ENCODE data around the gene MYBBP1A.
"Not testable (repeated sequence)": the region's sequence is repeated elsewhere in the genome, so short reads cannot be mapped to it uniquely, and the experiment has no call there.

Gene MYBBP1A, protein sequence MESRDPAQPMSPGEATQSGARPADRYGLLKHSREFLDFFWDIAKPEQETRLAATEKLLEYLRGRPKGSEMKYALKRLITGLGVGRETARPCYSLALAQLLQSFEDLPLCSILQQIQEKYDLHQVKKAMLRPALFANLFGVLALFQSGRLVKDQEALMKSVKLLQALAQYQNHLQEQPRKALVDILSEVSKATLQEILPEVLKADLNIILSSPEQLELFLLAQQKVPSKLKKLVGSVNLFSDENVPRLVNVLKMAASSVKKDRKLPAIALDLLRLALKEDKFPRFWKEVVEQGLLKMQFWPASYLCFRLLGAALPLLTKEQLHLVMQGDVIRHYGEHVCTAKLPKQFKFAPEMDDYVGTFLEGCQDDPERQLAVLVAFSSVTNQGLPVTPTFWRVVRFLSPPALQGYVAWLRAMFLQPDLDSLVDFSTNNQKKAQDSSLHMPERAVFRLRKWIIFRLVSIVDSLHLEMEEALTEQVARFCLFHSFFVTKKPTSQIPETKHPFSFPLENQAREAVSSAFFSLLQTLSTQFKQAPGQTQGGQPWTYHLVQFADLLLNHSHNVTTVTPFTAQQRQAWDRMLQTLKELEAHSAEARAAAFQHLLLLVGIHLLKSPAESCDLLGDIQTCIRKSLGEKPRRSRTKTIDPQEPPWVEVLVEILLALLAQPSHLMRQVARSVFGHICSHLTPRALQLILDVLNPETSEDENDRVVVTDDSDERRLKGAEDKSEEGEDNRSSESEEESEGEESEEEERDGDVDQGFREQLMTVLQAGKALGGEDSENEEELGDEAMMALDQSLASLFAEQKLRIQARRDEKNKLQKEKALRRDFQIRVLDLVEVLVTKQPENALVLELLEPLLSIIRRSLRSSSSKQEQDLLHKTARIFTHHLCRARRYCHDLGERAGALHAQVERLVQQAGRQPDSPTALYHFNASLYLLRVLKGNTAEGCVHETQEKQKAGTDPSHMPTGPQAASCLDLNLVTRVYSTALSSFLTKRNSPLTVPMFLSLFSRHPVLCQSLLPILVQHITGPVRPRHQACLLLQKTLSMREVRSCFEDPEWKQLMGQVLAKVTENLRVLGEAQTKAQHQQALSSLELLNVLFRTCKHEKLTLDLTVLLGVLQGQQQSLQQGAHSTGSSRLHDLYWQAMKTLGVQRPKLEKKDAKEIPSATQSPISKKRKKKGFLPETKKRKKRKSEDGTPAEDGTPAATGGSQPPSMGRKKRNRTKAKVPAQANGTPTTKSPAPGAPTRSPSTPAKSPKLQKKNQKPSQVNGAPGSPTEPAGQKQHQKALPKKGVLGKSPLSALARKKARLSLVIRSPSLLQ (N-terminal part only)

DNA sequence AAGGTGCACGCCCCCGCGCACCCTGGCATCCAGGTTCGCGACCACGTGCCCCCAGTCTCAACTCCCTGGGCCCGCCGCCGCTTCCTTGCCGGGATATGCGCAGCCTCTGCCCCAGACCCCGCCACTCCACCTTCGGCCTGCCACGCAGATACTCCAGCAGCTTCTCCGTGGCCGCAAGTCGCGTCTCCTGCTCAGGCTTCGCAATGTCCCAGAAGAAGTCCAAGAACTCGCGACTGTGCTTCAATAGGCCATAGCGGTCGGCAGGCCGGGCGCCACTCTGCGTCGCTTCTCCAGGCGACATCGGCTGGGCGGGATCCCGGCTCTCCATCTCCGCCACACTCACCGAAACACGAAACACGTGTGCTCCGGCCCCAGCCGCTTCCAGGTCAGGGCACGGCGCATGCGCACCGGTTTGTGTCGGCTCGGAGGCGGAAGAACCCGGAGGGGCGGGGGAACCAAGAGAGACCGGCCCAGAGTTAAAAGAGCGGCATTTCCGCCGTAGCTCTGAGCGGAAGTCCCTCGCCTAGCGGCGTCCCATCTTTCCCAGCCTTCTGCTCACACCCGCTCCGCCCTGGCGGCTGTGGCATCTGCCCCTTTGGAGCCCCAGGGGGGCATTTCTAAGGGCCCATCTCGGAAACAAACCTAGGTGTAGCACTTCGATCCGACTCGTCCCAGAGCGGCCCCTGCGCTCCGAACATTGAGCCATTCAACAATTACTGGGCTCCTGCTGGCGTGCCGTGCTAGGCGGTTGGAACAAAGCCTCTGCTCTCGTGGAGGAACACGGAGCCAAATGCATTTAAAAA is at the start of gene MYBBP1A:
Gene MYBBP1A, minus strand, starts transcription at position 388 of the 803 bp plus-strand sequence. Its CDS starts 60 bp downstream, at position 328.
- peaks cover 14% of the 10 kb centered on the region for H3K4me1 ChIP-seq
- H3K4me3 ChIP-seq, result peak within 1 kb of the TSS; percentile 94
- no peaks in the 10 kb centered on the region for H3K9me3 ChIP-seq
- in situ Hi-C loops (cut with MboI; ENCODE audit: low sequenced_read_pairs), result no loop called here
- peaks cover 41% of the 10 kb centered on the region for H3K36me3 ChIP-seq (replicated peaks)
- no peaks in the 10 kb centered on the region for H3K27me3 ChIP-seq (ENCODE audit: low read depth)
- DNase-seq (ENCODE audit: low spot score in 2 of 2), result peak; percentile 94 to 98

DNA sequence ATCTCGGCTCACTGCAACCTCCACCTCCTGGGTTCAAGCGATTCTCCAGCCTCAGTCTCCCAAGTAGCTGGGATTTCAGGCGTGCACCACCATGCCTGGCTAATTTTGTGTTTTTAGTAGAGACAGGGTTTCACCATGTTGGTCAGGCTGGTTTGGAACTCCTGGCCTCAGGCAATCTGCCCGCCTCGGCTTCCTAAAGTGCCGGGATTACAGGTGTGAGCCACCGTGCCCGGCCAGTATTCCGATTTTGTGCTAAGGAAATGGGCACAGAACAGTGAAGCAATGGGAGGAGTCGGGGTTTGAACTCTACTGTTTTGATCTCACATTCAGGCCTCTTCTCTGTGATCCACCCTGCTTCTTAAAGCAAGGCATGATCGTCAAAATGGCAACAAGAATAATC is 49.6 kb upstream of the MYBBP1A start:
- in situ Hi-C loops (cut with MboI; ENCODE audit: low sequenced_read_pairs); H3K4me3 ChIP-seq; H3K36me3 ChIP-seq (replicated peaks); H3K27me3 ChIP-seq (ENCODE audit: low read depth); H3K4me1 ChIP-seq; H3K9me3 ChIP-seq; DNase-seq (ENCODE audit: low spot score in 2 of 2): not testable (repeated sequence)

DNA sequence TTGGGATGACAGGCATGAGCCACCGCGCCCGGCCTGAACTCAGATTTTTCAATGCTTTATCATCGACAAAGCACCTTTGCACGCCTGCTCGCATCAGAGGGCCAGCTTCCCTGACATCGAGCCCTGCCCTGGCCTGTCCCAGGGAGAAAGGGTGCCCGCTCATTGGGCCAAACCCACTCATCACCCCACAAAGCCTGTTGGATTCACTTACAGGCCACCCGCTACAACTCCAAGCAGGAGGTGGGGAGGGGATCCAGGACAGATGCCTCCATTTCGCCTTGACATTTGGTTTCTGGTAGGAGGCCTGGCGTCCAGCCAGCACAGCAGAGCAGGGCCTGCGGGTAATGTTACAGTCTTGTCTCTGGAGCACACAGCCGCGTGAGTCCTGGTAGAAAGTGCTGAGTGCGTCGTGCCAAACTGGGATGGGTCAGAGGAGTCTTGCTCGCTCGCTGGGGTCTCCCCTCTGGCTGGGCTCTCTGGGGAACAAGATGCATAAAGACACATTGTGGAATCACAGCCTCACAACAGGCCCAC is 49.0 kb upstream of the MYBBP1A start:
- Histone ChIP-seq H3K4me1 (no peaks in the 10 kb centered on the region), H3K27me3 (ENCODE audit: low read depth) (no peaks in the 10 kb centered on the region), H3K9me3 (no peaks in the 10 kb centered on the region), H3K4me3 (no peak overlapping the region), H3K36me3 (replicated peaks) (no peaks in the 10 kb centered on the region)
- in situ Hi-C loops (cut with MboI; ENCODE audit: low sequenced_read_pairs), result no loop called here
- no peak for DNase-seq (ENCODE audit: low spot score in 2 of 2)

DNA sequence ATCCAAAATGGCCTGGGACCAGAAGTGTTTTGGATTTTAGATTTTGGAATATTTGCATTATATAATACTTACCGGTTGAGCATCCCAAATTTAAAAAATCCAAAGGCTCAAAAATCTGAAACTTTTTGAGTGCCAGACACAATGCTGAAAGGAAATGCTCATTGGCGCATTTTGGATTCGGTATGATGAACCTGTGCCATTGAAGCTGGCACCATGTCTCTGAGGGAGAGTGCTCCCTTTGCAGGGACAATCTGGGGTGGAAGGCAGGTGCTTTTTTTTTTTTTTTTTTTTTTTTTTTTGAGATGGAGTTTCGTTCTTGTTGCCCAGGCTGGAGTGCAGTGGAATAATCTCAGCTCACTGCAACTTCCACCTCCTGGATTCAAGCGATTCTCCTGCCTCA is 46.9 kb upstream of the MYBBP1A start:
- H3K9me3 ChIP-seq, result no peaks in the 10 kb centered on the region
- H3K4me3 ChIP-seq, result no peak overlapping the region
- no peaks in the 10 kb centered on the region for H3K4me1 ChIP-seq
- in situ Hi-C loops (cut with MboI; ENCODE audit: low sequenced_read_pairs), result no loop called here
- H3K36me3 ChIP-seq (replicated peaks), result no peaks in the 10 kb centered on the region
- no peak for DNase-seq (ENCODE audit: low spot score in 2 of 2)
- no peaks in the 10 kb centered on the region for H3K27me3 ChIP-seq (ENCODE audit: low read depth)

DNA sequence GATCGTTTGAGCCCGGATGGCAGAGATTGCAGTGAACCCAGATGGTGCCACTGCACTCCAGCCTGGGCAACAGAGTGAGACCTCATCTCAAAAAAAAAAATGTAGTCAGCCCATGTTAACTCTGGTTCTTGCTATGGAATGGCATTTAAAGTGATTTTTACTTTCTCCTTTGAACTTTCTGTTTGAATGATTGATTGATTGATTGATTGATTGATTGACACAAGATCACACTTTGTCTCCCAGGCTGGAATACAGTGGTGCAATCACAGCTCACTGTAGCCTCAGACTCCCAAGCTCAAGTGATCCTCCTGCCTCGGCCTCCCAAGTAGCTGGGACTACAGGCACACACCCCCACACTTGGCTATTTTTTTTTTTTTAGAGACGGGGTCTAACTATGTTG is 46.1 kb upstream of the MYBBP1A start:
- H3K9me3 ChIP-seq, result no peaks in the 10 kb centered on the region
- no peak overlapping the region for H3K4me3 ChIP-seq
- no peaks in the 10 kb centered on the region for H3K4me1 ChIP-seq
- no peaks in the 10 kb centered on the region for H3K36me3 ChIP-seq (replicated peaks)
- no peak for DNase-seq (ENCODE audit: low spot score in 2 of 2)
- in situ Hi-C loops (cut with MboI; ENCODE audit: low sequenced_read_pairs), result no loop called here
- H3K27me3 ChIP-seq (ENCODE audit: low read depth), result no peaks in the 10 kb centered on the region

DNA sequence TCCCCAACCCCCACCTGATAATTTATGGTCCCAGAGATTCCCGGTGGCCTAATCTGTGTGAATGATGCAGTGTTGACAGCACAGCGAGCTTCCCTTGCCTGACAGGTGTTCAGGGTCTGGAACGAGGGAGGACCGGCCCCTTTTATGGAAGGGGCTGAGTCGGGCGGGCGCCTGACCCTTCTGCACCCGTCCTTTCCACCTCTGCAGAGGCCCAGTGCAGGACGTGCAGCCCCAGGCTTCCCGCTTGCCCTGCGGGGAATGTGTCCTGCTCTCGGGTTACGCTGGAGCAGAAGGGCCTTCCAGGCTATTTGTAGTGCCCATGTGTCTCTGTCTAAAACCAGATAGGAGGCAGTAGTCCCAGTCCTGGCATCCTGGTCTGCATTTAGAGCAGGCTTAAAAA is 45.4 kb upstream of the MYBBP1A start:
- Histone ChIP-seq H3K4me1 (no peaks in the 10 kb centered on the region), H3K27me3 (ENCODE audit: low read depth) (no peaks in the 10 kb centered on the region), H3K4me3 (no peak overlapping the region), H3K36me3 (replicated peaks) (no peaks in the 10 kb centered on the region), H3K9me3 (no peaks in the 10 kb centered on the region)
- in situ Hi-C loops (cut with MboI; ENCODE audit: low sequenced_read_pairs), result no loop called here
- no peak for DNase-seq (ENCODE audit: low spot score in 2 of 2)

DNA sequence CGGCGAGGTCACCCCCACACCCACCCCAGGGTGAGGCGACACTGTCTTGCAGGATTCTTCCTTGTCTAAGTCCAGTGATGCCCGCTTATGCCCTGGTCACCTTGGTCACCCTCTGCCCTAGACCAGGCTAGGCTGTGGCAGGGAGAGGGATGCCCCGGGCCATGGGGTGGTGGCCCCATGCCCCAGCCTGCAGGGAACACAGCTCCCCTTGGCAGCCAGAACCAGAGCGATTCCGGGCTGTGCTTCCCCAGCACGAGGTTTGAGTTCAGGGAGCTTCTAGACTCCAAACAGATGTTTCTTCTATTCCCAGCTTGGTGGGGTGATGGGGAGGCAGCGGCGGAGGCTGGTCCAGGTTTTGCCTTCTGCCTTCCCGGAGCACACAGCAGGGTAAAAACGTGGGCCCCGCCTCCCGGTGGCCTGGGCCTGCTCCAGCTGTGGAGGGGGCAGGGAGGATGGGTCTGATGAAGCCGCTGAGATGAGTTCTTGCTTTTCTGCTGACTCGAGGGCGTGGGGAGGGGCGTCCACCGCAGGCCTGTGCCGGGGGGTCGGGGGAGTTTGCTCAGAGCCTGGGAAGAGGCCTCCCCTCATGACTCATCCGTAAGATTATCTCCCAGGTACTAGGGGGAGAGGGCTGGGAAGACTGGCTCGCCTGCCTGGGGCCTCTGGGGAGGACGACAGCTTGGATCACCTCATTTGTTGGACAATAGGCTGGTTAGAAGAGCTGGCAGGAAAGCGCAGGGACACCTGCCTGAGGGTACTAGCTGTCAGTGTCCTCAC is 44.5 kb upstream of the MYBBP1A start:
- Histone ChIP-seq H3K4me3 (no peak overlapping the region), H3K27me3 (ENCODE audit: low read depth) (no peaks in the 10 kb centered on the region), H3K4me1 (peaks cover 3% of the 10 kb centered on the region; the same call in 1 of the 2 replicates), H3K36me3 (replicated peaks) (no peaks in the 10 kb centered on the region), H3K9me3 (no peaks in the 10 kb centered on the region)
- DNase-seq (ENCODE audit: low spot score in 2 of 2), result peak in 1 of 2 experiments; percentile 35
- in situ Hi-C loops (cut with MboI; ENCODE audit: low sequenced_read_pairs), result no loop called here

DNA sequence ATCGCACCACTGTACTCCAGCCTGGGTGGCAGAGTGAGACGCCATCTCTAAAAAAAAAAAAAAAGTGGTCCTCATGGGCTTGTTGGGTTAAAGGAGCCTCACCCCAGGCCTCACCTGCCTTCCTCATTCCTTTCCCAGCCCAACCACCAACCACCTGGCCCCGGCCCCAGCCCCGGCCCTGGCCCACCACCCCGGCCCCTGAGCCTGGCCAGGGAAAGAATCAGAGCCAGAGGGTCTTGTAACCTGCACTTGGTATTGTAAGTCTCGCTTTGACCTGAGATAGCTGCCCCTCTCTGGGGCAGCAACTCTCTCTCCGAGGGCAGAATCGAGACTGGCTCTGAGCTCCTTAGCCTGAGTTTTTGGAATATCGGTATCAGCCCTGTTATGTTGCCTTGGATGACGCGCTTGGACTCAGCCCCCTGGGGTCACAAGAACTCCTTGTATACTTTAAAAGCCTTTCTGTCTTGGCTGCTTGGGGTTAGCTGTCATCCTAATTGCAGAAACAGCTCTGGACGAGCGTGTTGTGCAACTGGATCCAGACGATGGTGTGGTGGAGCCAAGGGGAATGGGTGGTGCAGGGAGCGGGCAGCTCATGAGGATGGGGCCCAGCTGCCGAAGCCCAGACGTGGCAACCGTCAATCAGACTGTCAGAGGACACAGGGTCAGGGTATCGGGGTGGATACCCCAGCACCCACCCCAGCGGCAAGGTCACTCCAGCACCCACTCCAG is 43.8 kb upstream of the MYBBP1A start:
- no peak for DNase-seq (ENCODE audit: low spot score in 2 of 2)
- Histone ChIP-seq H3K4me3 (no peak overlapping the region), H3K4me1 (peaks cover 3% of the 10 kb centered on the region; the same call in 1 of the 2 replicates), H3K27me3 (ENCODE audit: low read depth) (no peaks in the 10 kb centered on the region), H3K9me3 (no peaks in the 10 kb centered on the region), H3K36me3 (replicated peaks) (no peaks in the 10 kb centered on the region)
- in situ Hi-C loops (cut with MboI; ENCODE audit: low sequenced_read_pairs), result no loop called here

DNA sequence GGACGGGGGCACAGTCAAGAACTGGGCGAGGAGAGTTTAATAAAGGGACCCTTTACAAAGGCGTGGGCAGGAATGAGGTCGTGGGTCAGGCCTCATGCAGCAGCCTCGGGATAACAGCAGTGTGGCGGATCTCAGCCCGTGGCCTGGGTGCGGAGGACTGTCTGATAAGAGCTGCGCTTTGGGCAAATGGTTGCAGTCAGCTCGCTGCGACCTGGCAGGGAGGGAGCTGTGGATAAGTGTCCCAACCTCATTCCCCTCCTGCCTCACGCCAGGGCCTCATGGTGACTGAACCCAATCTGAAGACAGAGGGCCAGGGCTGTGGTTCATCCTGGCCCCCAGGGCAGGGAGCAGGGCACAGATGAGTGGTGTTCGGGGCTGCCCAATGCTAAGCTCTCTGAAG is 42.8 kb upstream of the MYBBP1A start:
- in situ Hi-C loops (cut with MboI; ENCODE audit: low sequenced_read_pairs), result no loop called here
- H3K9me3 ChIP-seq, result no peaks in the 10 kb centered on the region
- no peak for DNase-seq (ENCODE audit: low spot score in 2 of 2)
- peaks cover 3% of the 10 kb centered on the region; the same call in 1 of the 2 replicates for H3K4me1 ChIP-seq
- H3K36me3 ChIP-seq (replicated peaks), result no peaks in the 10 kb centered on the region
- no peaks in the 10 kb centered on the region for H3K27me3 ChIP-seq (ENCODE audit: low read depth)
- H3K4me3 ChIP-seq, result no peak overlapping the region

DNA sequence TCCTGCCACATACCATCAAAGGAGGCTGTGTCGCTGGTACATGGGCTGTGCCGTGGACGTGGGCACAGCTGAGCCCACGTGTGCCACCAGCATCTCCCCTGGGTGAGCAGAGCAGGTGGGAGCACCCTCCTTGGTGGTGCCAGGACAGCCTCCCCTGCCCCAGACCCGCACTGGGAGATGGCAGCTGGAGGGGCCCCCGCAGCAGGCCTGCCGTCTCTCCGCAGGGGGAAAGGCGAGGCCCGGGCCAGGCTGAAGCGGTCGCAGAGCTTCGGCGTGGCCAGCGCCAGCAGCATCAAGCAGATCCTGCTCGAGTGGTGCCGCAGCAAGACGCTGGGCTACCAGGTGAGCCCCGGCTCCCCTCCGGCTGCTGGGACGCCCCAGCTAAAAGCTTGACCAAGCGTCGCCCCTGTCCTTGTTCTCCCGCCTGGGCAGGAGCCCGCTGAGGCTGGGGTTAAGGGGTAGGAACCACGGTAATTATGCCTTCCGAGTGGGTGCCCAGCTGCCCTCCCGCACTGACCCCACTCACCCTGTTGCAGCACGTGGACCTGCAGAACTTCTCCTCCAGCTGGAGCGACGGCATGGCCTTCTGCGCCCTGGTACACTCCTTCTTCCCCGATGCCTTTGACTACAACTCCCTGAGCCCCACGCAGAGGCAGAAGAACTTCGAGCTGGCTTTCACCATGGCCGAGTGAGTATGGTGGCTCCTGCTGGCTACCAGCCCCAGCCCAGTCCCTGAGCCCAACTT is 41.6 kb upstream of the MYBBP1A start:
- Histone ChIP-seq H3K9me3 (no peaks in the 10 kb centered on the region), H3K27me3 (ENCODE audit: low read depth) (no peaks in the 10 kb centered on the region), H3K4me3 (no peak overlapping the region), H3K36me3 (replicated peaks) (no peaks in the 10 kb centered on the region), H3K4me1 (peaks cover 3% of the 10 kb centered on the region; the same call in 1 of the 2 replicates)
- DNase-seq (ENCODE audit: low spot score in 2 of 2), result no peak
- in situ Hi-C loops (cut with MboI; ENCODE audit: low sequenced_read_pairs), result no loop called here

DNA sequence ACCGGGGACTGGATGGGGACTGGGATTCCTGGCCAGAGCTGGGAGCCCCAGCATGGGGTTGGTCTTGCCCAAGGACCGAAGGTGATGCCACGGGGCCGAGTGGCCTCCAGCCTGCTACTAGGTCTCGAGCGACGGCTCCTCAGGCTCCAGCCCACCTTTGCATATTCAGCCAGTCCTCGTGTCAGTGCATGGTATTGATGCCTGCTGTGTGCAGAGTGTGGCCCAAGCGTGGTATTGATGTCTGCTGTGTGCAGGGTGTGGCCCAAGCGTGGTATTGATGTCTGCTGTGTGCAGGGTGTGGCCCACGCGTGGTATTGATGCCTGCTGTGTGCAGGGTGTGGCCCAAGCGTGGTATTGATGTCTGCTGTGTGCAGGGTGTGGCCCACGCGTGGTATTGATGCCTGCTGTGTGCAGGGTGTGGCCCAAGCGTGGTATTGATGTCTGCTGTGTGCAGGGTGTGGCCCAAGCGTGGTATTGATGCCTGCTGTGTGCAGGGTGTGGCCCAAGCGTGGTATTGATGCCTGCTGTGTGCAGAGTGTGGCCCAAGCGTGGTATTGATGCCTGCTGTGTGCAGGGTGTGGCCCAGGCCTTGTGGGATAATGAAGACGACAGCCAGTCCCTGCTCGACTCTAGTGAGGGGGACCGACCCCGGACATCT is 40.6 kb upstream of the MYBBP1A start:
- H3K27me3 ChIP-seq (ENCODE audit: low read depth); H3K36me3 ChIP-seq (replicated peaks); H3K9me3 ChIP-seq; in situ Hi-C loops (cut with MboI; ENCODE audit: low sequenced_read_pairs); H3K4me1 ChIP-seq; H3K4me3 ChIP-seq; DNase-seq (ENCODE audit: low spot score in 2 of 2): not testable (repeated sequence)

Data from HAP-1 (cell line).